ENCODE data around the gene C4orf17.

DNA sequence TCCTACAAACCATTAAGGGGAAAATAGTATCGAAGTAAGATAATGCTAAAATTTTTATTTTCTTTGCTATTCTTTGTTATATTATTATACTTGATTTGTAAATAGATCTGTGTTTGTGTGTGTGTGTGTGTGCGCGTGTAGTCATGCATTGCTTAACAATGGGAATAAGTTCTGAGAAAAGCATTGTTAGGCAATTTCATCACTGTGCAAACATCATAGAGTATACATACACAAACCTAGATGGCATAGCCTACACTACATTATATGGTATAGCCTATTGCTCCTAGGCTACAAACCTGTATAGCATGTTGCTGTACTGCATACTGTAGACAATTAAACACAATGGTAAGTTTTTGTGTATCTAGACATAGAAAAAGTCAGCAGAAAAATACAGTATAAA, 80.9 kb downstream of the C4orf17 start:
- TF ChIP-seq, protein P1, sequence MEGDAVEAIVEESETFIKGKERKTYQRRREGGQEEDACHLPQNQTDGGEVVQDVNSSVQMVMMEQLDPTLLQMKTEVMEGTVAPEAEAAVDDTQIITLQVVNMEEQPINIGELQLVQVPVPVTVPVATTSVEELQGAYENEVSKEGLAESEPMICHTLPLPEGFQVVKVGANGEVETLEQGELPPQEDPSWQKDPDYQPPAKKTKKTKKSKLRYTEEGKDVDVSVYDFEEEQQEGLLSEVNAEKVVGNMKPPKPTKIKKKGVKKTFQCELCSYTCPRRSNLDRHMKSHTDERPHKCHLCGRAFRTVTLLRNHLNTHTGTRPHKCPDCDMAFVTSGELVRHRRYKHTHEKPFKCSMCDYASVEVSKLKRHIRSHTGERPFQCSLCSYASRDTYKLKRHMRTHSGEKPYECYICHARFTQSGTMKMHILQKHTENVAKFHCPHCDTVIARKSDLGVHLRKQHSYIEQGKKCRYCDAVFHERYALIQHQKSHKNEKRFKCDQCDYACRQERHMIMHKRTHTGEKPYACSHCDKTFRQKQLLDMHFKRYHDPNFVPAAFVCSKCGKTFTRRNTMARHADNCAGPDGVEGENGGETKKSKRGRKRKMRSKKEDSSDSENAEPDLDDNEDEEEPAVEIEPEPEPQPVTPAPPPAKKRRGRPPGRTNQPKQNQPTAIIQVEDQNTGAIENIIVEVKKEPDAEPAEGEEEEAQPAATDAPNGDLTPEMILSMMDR (IDR thresholded peaks at IDR 0.05; ENCODE audit: insufficient read depth, low read length, poor library complexity, severe bottlenecking) = no peak
- TF ChIP-seq EZH2phosphoT487 (conservative IDR thresholded peaks at IDR 0.05; ENCODE audit: low read length) = no peak
